MM.1S (cell line): ENCODE measurements around the gene RGS7.

ENCODE experiments used
- DNase-seq: peaks from one replicate; pipeline ENCODE4 v3.0.0-alpha.2; 2015
- H2AFZ ChIP-seq: fragments of 300-600 bp; sonication (generic); 2 replicates; pipeline ENCODE4 v1.6.0; 2016; ENCODE audit warnings: antibody characterized with exemption, low read length
- H3F3A ChIP-seq: fragments of 300-600 bp; sonication (generic); 2 replicates; pipeline ENCODE4 v1.6.1; 2016; ENCODE audit warnings: mild to moderate bottlenecking, antibody characterized with exemption, low read length, moderate library complexity, mixed read lengths; ENCODE audit not compliant: insufficient read depth
- H3K27ac ChIP-seq: fragments of 300-600 bp; sonication (generic); 2 replicates; pipeline ENCODE4 v1.5.1; 2016; ENCODE audit warnings: mild to moderate bottlenecking, low read length
- H3K27me3 ChIP-seq: fragments of 300-600 bp; sonication (generic); replicated peaks from 2 replicates; pipeline ENCODE4 v1.6.0; 2016; ENCODE audit warnings: low read length; ENCODE audit not compliant: insufficient read depth
- H3K36me3 ChIP-seq: fragments of 300-600 bp; sonication (generic); replicated peaks from 2 replicates; pipeline ENCODE4 v1.6.1; 2016; ENCODE audit warnings: mild to moderate bottlenecking, low read length, mixed read lengths; ENCODE audit not compliant: insufficient read depth
- H3K4me1 ChIP-seq: fragments of 300-600 bp; sonication (generic); 2 replicates; pipeline ENCODE4 v1.6.1; 2016; ENCODE audit warnings: low read length, mixed read lengths
- H3K4me2 ChIP-seq: fragments of 300-600 bp; sonication (generic); 2 replicates; pipeline ENCODE4 v1.6.0; 2016; ENCODE audit warnings: low read depth, low read length
- H3K4me3 ChIP-seq: fragments of 300-600 bp; sonication (generic); 2 replicates; pipeline ENCODE4 v1.5.1; 2016; ENCODE audit warnings: low read length, mixed read lengths
- H3K79me2 ChIP-seq: fragments of 300-600 bp; sonication (generic); 2 replicates; pipeline ENCODE4 v1.6.1; 2016; ENCODE audit warnings: mixed run types, low read length, mixed read lengths
- H3K9ac ChIP-seq: fragments of 300-600 bp; sonication (generic); 2 replicates; pipeline ENCODE4 v1.6.1; 2016; ENCODE audit warnings: low read length, mixed read lengths
- H3K9me2 ChIP-seq: fragments of 300-600 bp; sonication (generic); replicated peaks from 2 replicates; pipeline ENCODE4 v1.6.1; 2016; ENCODE audit warnings: mild to moderate bottlenecking, low read length, mixed read lengths; ENCODE audit not compliant: insufficient read depth
- H3K9me3 ChIP-seq: fragments of 300-600 bp; sonication (generic); replicated peaks from 2 replicates; pipeline ENCODE4 v1.6.1; 2016; ENCODE audit warnings: mild to moderate bottlenecking, low read length, mixed read lengths; ENCODE audit not compliant: insufficient read depth
- H4K20me1 ChIP-seq: fragments of 300-600 bp; sonication (generic); 2 replicates; pipeline ENCODE4 v1.6.1; 2016; ENCODE audit warnings: mild to moderate bottlenecking, low read length, moderate library complexity, mixed read lengths; ENCODE audit not compliant: insufficient read depth
- EZH2 ChIP-seq: fragments of 300-600 bp; sonication (generic); optimal IDR thresholded peaks from 2 replicates; pipeline ENCODE3; 2017; ENCODE audit warnings: low read depth, mild to moderate bottlenecking, antibody characterized with exemption, low read length, mixed read lengths
- EZH2phosphoT487 ChIP-seq: fragments of 300-600 bp; sonication (generic); IDR thresholded peaks from 2 replicates; pipeline ENCODE4 v1.6.1; 2018; ENCODE audit warnings: antibody characterized with exemption, low read length
- TF ChIP-seq, protein P1 (sequence below): fragments of 300-600 bp; sonication (generic); IDR thresholded peaks from 2 replicates; pipeline ENCODE4 v1.5.1; 2016; ENCODE audit warnings: antibody characterized with exemption, low read length, mixed read lengths

The RGS7 gene

DNA sequence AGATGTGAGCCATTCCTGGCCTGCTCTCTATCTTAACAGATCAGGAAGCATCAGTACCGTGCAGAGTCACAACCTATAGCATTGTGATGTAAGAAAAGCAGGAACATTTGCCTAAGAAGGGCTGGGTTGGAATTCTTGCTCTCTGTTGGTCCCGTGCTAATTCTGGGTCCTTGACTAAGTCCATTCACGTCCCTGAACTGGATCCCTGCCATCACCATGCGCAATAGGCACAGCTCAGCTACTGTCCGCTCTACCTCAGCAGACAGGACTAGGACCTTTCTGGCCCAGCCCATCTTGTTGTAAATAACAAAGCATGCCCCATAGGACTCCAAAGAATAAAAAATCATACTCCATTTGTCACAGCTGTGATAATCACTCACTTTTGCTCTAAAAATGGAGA is 175.0 kb downstream of the RGS7 start:
- H3K36me3 ChIP-seq = no peaks in the 10 kb centered on the region
- no peak overlapping the region for H3K9ac ChIP-seq
- no peaks in the 10 kb centered on the region for H4K20me1 ChIP-seq
- no peaks in the 10 kb centered on the region for H3K79me2 ChIP-seq
- H3K9me3 ChIP-seq = no peaks in the 10 kb centered on the region
- no peak overlapping the region for H3K4me2 ChIP-seq
- no peak overlapping the region for H3K27ac ChIP-seq
- no peaks in the 10 kb centered on the region for H3F3A ChIP-seq
- H3K4me1 ChIP-seq = no peaks in the 10 kb centered on the region
- no peaks in the 10 kb centered on the region for H3K27me3 ChIP-seq
- no peak overlapping the region for H3K4me3 ChIP-seq
- DNase-seq = no peak
- H2AFZ ChIP-seq = no peak overlapping the region
- H3K9me2 ChIP-seq = no peaks in the 10 kb centered on the region
- TF ChIP-seq EZH2 (no peak), EZH2phosphoT487 (no peak)
- TF ChIP-seq, protein P1, sequence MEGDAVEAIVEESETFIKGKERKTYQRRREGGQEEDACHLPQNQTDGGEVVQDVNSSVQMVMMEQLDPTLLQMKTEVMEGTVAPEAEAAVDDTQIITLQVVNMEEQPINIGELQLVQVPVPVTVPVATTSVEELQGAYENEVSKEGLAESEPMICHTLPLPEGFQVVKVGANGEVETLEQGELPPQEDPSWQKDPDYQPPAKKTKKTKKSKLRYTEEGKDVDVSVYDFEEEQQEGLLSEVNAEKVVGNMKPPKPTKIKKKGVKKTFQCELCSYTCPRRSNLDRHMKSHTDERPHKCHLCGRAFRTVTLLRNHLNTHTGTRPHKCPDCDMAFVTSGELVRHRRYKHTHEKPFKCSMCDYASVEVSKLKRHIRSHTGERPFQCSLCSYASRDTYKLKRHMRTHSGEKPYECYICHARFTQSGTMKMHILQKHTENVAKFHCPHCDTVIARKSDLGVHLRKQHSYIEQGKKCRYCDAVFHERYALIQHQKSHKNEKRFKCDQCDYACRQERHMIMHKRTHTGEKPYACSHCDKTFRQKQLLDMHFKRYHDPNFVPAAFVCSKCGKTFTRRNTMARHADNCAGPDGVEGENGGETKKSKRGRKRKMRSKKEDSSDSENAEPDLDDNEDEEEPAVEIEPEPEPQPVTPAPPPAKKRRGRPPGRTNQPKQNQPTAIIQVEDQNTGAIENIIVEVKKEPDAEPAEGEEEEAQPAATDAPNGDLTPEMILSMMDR = no peak

DNA sequence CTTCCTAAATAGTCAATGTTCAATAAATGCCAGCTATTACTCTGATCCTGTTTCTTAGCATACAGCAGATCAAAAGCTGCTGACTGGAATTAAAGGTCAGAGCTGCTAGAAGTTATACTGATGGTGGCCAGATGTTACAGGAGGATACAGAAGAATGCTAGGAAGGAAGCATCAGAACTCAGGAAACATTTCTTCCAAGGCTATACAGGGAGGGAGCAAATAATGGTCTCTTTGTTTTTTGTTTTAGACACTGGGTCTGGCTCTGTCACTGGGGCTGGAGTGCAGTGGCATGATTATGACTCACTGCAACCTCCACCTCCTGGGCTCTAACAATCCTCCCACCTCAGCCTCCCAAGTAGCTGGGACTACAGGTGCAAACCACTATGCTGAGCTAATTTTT is 175.5 kb downstream of the RGS7 start:
- no peaks in the 10 kb centered on the region for H3K79me2 ChIP-seq
- H3K4me1 ChIP-seq = no peaks in the 10 kb centered on the region
- H3K27ac ChIP-seq = no peak overlapping the region
- no peaks in the 10 kb centered on the region for H3F3A ChIP-seq
- H3K36me3 ChIP-seq = no peaks in the 10 kb centered on the region
- no peaks in the 10 kb centered on the region for H3K9me2 ChIP-seq
- H3K27me3 ChIP-seq = no peaks in the 10 kb centered on the region
- no peaks in the 10 kb centered on the region for H3K9me3 ChIP-seq
- no peak overlapping the region for H3K4me3 ChIP-seq
- no peak for DNase-seq
- H3K4me2 ChIP-seq = no peak overlapping the region
- no peak overlapping the region for H3K9ac ChIP-seq
- TF ChIP-seq EZH2 (no peak), EZH2phosphoT487 (no peak)
- TF ChIP-seq, protein P1 = no peak
- no peak overlapping the region for H2AFZ ChIP-seq
- H4K20me1 ChIP-seq = no peaks in the 10 kb centered on the region

DNA sequence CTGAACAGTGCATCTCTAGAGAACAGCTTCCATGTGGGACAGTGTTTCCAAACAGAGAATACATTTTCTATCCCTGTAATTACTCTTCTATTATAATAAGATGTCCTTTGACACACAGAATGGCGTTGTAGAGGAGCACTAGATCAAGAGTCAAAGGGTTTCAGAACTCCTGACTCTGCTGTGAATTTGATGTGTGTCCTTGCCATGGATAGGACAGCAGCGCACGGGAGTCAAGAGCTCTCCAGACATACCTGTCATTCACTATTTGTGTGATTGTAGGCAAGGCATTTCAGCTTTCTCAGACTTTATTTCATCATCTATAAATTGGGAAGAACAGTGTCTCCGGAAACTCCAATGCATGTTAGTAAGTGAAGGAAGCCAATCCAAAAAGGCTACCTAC is 176.4 kb downstream of the RGS7 start:
- Histone ChIP-seq H4K20me1 (no peaks in the 10 kb centered on the region), H3K9me3 (no peaks in the 10 kb centered on the region), H3K79me2 (no peaks in the 10 kb centered on the region), H3K27ac (no peak overlapping the region), H3K9ac (no peak overlapping the region), H3K36me3 (no peaks in the 10 kb centered on the region), H3K9me2 (no peaks in the 10 kb centered on the region), H3K27me3 (no peaks in the 10 kb centered on the region), H3K4me3 (no peak overlapping the region), H2AFZ (no peak overlapping the region), H3F3A (no peaks in the 10 kb centered on the region), H3K4me2 (no peak overlapping the region), H3K4me1 (no peaks in the 10 kb centered on the region)
- no peak for DNase-seq
- TF ChIP-seq, protein P1 = no peak
- TF ChIP-seq EZH2 (no peak), EZH2phosphoT487 (no peak)
